Transverse colon (tissue), 4 donors: ENCODE results near the gene PRKCH. TPM values are rescaled to one million over a fixed set of nuclear protein-coding genes. Genes with fewer than 3 reads are reported as not detected.
A peak's percentile ranks its signal among the peaks of the same experiment; 100 is the strongest.

Experiments
- DNase-seq: peaks from one replicate; pipeline ENCODE4 v3.0.0-alpha.2; 2019
- H3K27ac ChIP-seq, 4 donors: fragments of 200-600 bp; sonication (generic); 2 replicates each; pipeline ENCODE4 v1.5.1; 2016 to 2018; ENCODE audit warnings: inconsistent platforms in 4 of 4
- H3K27me3 ChIP-seq: fragments of 200-600 bp; sonication (generic); 2 replicates; pipeline ENCODE4 v1.5.1; 2017; ENCODE audit warnings: inconsistent platforms
- H3K36me3 ChIP-seq, 4 donors: fragments of 200-600 bp; sonication (generic); 2 replicates each; pipeline ENCODE4 v1.5.1; 2017 to 2019; ENCODE audit warnings: inconsistent platforms in 4 of 4
- H3K4me1 ChIP-seq, 4 donors: fragments of 200-600 bp; sonication (generic); 2 replicates each; pipeline ENCODE4 v1.5.1; 2017 to 2020; ENCODE audit warnings: inconsistent platforms in 4 of 4
- H3K4me3 ChIP-seq, 4 donors: fragments of 200-600 bp; sonication (generic); 1 replicate in 1 of 4; 2 replicates in 3 of 4; pipeline versions ENCODE4 v1.5.1 to v1.6.1; 2017 to 2019; ENCODE audit warnings: inconsistent platforms in 4 of 4
- H3K9me3 ChIP-seq, 2 donors: fragments of 200-600 bp; sonication (generic); 2 replicates each; pipeline ENCODE4 v1.5.1; 2017 to 2019; ENCODE audit warnings: inconsistent platforms in 2 of 2
- CTCF ChIP-seq, 5 experiments: fragments of 200-600 bp in 3 of 5; fragments of 450-650 bp in 2 of 5; sonication (generic) in 3 of 5; IDR thresholded peaks; 1 replicate in 2 of 5; 2 replicates in 3 of 5; pipeline ENCODE4 v1.5.1; 2016 to 2017; ENCODE audit warnings: antibody characterized with exemption in 5 of 5, inconsistent platforms in 3 of 5, mild to moderate bottlenecking in 2 of 5, moderate library complexity in 1 of 5
- EP300 ChIP-seq: sonication (generic); formaldehyde crosslinking; IDR thresholded peaks from one replicate; pipeline ENCODE4 v1.6.1; 2017; ENCODE audit warnings: antibody characterized with exemption, low read depth
- POLR2A ChIP-seq: fragments of 450-650 bp; IDR thresholded peaks from one replicate; pipeline ENCODE4 v1.6.1; 2016; ENCODE audit warnings: antibody characterized with exemption, mild to moderate bottlenecking, moderate library complexity
- POLR2AphosphoS5 ChIP-seq, 3 donors: sonication (generic); formaldehyde crosslinking; IDR thresholded peaks; one replicate each; pipeline ENCODE4 v1.6.1; 2016; ENCODE audit warnings: antibody characterized with exemption in 3 of 3
- WGBS, 2 donors: methylation state at CpG; one replicate each; pipeline ENCODE4 v1.1.5; 2018; ENCODE audit warnings: low coverage in 1 of 2; 5-methylcytosine and 5-hydroxymethylcytosine counted together
- in situ Hi-C, 4 donors: fragments of 200-750 bp; cut with MboI; loops; one replicate each; pipeline versions ENCODE4 v1.15.0 to v1.15.1; 2017; ENCODE audit warnings: low sequenced_read_pairs in 3 of 4, low pct_ligation_motif_present in 1 of 4, low pct_unique_long_range_greater_than_20kb in 1 of 4
- intact Hi-C: fragments of 100-400 bp; cut with DNase I; formaldehyde crosslinking; loops from one replicate; pipeline ENCODE4 v1.15.1; 2023; ENCODE audit warnings: low total_unique reads
- total RNA-seq, 4 donors: library from RNA; depleted of rRNA; stranded (reverse); fragments of >200 nt; gene quantifications; one replicate each; pipeline ENCODE4 v1.1.0, GENCODE V29; 2016

PRKCH gene
- total RNA-seq, 4 donors from 2014 or later, result 12.4 to 38.9 (median 27.0) TPM

- WGBS, 2 donors, result 49 to 70% methylated on average over 6 to 7 of the region's 7 CpGs
- no peaks in the 10 kb centered on the region for H3K27me3 ChIP-seq
- no peaks in the 10 kb centered on the region for H3K9me3 ChIP-seq
- TF ChIP-seq POLR2A (no peak), POLR2AphosphoS5 (IDR thresholded peaks at IDR 0.05) (no peak), CTCF (IDR thresholded peaks at IDR 0.05) (no peak), EP300 (no peak)
- H3K27ac ChIP-seq, result peak overlapping the region in 3 of 4 donors; percentile 11 to 48 (median 28)
- no peaks in the 10 kb centered on the region for H3K36me3 ChIP-seq
- in situ Hi-C loops (no loop called here), intact Hi-C loops (no loop called here)
- no peak for DNase-seq
- H3K4me3 ChIP-seq, result no peak overlapping the region
- H3K4me1 ChIP-seq, result no peaks in the 10 kb centered on the region
Observed at GRCh38 chr14:61388173-61388975, 67.0 kb downstream of the PRKCH start.

GRCh38 chr14:61388976-61389576 lies 67.7 kb downstream of the PRKCH start:
- intact Hi-C loops, result no loop called here
- WGBS, 2 donors, result 71 to 81% methylated on average over 4 to 5 of the region's 5 CpGs
- no peaks in the 10 kb centered on the region for H3K4me1 ChIP-seq
- no peaks in the 10 kb centered on the region for H3K27me3 ChIP-seq
- DNase-seq, result no peak
- in situ Hi-C loops, result no loop called here
- H3K36me3 ChIP-seq, result no peaks in the 10 kb centered on the region
- H3K4me3 ChIP-seq, result no peak overlapping the region
- no peak for TF ChIP-seq CTCF (IDR thresholded peaks at IDR 0.05)
- TF ChIP-seq EP300, result no peak
- TF ChIP-seq POLR2A, result no peak
- H3K9me3 ChIP-seq, result no peaks in the 10 kb centered on the region
- H3K27ac ChIP-seq, result peak overlapping the region in 2 of 4 donors; percentile 31 to 48

GRCh38 chr14:61391119-61391518 lies 69.7 kb downstream of the PRKCH start:
- WGBS, 2 donors, result 51 to 62% methylated on average over 3 of the region's 3 CpGs
- TF ChIP-seq POLR2AphosphoS5 (IDR thresholded peaks at IDR 0.05) (no peak), CTCF (IDR thresholded peaks at IDR 0.05) (no peak), EP300 (no peak), POLR2A (no peak)
- no peaks in the 10 kb centered on the region for H3K9me3 ChIP-seq
- no peak overlapping the region for H3K4me3 ChIP-seq
- DNase-seq, result no peak
- intact Hi-C loops (no loop called here), in situ Hi-C loops (no loop called here)
- H3K36me3 ChIP-seq, result no peaks in the 10 kb centered on the region
- H3K4me1 ChIP-seq, result no peaks in the 10 kb centered on the region
- no peaks in the 10 kb centered on the region for H3K27me3 ChIP-seq
- H3K27ac ChIP-seq, result no peak overlapping the region

GRCh38 chr14:61392297-61392696 lies 70.9 kb downstream of the PRKCH start:
- TF ChIP-seq EP300 (no peak), CTCF (IDR thresholded peaks at IDR 0.05) (no peak), POLR2A (no peak), POLR2AphosphoS5 (IDR thresholded peaks at IDR 0.05) (no peak)
- in situ Hi-C loops (no loop called here), intact Hi-C loops (no loop called here)
- Histone ChIP-seq H3K27me3 (no peaks in the 10 kb centered on the region), H3K4me1 (no peaks in the 10 kb centered on the region), H3K4me3 (no peak overlapping the region), H3K36me3 (no peaks in the 10 kb centered on the region), H3K9me3 (no peaks in the 10 kb centered on the region), H3K27ac (no peak overlapping the region)
- 40 to 42% methylated on average over 1 of the region's 1 CpG for WGBS, 2 donors
- DNase-seq, result no peak
